NT2/D1 (cell line): Measurements from ENCODE around the gene PRMT7.
"Not testable (repeated sequence)": the region's sequence is repeated elsewhere in the genome, so short reads cannot be mapped to it uniquely, and the experiment has no call there.

Experiments used
- DNase-seq: peaks from one replicate; pipeline ENCODE4 v3.0.0-alpha.2; 2011; ENCODE audit warnings: low read depth, low spot score
- H3K27me3 ChIP-seq: 2 replicates; pipeline ENCODE4 v1.6.0; 2011; ENCODE audit warnings: mild to moderate bottlenecking; ENCODE audit not compliant: insufficient read length, insufficient read depth
- H3K36me3 ChIP-seq: 2 replicates; pipeline ENCODE4 v1.6.1; 2011; ENCODE audit warnings: mild to moderate bottlenecking, low read length, mixed read lengths; ENCODE audit not compliant: insufficient read depth, insufficient read length
- H3K4me1 ChIP-seq: 2 replicates; pipeline ENCODE4 v1.5.1; 2011; ENCODE audit not compliant: insufficient read depth, insufficient read length
- H3K4me3 ChIP-seq: 2 replicates; pipeline ENCODE4 v1.5.1; 2011; ENCODE audit warnings: low read depth; ENCODE audit not compliant: insufficient read length
- H3K9ac ChIP-seq: 2 replicates; pipeline ENCODE4 v1.6.0; 2011; ENCODE audit warnings: low read depth; ENCODE audit not compliant: insufficient read length
- H3K9me3 ChIP-seq: 2 replicates; pipeline ENCODE4 v1.5.1; 2011; ENCODE audit warnings: mild to moderate bottlenecking, low read length; ENCODE audit not compliant: insufficient read depth
- SUZ12 ChIP-seq: IDR thresholded peaks from 2 replicates; pipeline ENCODE4 v1.6.1; 2011; ENCODE audit not compliant: insufficient read length, insufficient read depth; ENCODE audit errors: extremely low read depth
- YY1 ChIP-seq: IDR thresholded peaks from 2 replicates; pipeline ENCODE4 v1.6.1; 2011; ENCODE audit not compliant: insufficient read length, insufficient read depth
- ZNF274 ChIP-seq: IDR thresholded peaks from 2 replicates; pipeline ENCODE4 v1.6.1; 2011; ENCODE audit warnings: mild to moderate bottlenecking, low read depth, low read length

Gene PRMT7

DNA sequence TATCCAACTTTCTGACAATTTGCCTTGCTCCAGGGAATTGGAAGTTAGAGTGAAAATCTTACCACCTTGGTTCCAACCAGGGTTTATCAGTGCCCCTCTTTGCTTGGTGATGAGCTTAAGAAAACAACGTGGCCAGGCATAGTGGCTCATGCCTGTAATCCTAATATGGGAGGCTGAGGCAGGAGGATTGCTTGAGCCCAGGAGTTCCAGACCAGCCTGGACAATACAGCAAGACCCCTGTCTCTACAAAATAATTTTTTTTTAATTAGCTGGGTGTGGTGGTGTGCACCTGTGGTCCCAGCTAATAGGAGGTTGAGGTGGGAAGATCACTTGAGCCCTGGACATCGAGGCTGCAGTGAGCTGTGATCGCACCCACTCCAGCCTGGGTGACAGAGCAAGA lies 25.1 kb upstream of the PRMT7 start:
- Histone ChIP-seq H3K4me3 (no peak overlapping the region), H3K9me3 (no peaks in the 10 kb centered on the region), H3K27me3 (no peaks in the 10 kb centered on the region), H3K4me1 (no peaks in the 10 kb centered on the region), H3K9ac (no peak overlapping the region), H3K36me3 (peaks cover 83% of the 10 kb centered on the region)
- TF ChIP-seq YY1 (no peak), SUZ12 (no peak), ZNF274 (no peak)
- no peak for DNase-seq

DNA sequence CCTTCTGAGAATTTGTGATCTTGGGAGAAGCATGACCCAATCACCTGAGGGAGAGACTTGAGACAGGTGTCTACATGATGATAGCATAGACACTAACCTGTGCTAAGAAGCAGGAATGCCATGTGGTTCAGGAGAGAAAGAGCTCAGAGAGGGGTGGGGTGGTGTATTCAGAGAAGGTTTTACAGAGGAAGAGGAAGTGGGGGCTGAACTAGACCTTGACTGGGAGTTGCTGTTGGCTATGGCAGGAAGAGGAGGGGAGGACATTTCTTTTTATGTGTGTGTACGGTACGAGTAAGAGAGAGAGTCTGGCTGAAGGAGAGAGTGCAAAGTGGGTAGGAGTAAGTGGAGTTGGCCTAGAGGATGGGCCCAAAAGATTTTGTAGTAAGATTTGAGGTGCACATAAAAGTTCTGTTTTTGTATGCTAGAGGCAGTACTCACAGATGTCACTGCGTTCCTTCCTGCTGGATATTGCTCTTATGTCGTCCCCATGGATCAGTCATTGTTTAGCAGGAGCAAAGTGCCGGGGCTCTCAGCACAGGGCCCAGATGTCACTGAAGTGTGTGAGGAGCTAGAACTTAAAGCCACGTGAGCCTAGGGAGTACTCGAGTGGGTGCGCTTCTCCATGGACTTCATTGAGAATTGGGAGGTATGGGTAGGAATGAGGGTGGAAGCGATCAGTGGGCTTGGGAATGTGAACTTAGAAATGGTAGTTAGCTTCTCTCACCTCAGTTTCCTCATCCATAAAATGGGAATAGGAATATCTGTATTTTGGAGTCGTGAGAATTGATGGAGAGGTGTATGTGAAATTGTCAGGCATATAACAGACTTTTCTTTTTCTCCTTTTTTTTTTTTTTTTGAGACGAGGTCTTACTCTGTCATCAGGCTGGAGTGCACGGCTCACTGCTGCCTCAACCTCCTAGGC lies 24.4 kb upstream of the PRMT7 start:
- H3K9ac ChIP-seq, result no peak overlapping the region
- no peak for DNase-seq
- peaks cover 84% of the 10 kb centered on the region for H3K36me3 ChIP-seq
- no peak overlapping the region for H3K4me3 ChIP-seq
- H3K27me3 ChIP-seq, result no peaks in the 10 kb centered on the region
- H3K4me1 ChIP-seq, result no peaks in the 10 kb centered on the region
- no peaks in the 10 kb centered on the region for H3K9me3 ChIP-seq
- no peak for TF ChIP-seq SUZ12

DNA sequence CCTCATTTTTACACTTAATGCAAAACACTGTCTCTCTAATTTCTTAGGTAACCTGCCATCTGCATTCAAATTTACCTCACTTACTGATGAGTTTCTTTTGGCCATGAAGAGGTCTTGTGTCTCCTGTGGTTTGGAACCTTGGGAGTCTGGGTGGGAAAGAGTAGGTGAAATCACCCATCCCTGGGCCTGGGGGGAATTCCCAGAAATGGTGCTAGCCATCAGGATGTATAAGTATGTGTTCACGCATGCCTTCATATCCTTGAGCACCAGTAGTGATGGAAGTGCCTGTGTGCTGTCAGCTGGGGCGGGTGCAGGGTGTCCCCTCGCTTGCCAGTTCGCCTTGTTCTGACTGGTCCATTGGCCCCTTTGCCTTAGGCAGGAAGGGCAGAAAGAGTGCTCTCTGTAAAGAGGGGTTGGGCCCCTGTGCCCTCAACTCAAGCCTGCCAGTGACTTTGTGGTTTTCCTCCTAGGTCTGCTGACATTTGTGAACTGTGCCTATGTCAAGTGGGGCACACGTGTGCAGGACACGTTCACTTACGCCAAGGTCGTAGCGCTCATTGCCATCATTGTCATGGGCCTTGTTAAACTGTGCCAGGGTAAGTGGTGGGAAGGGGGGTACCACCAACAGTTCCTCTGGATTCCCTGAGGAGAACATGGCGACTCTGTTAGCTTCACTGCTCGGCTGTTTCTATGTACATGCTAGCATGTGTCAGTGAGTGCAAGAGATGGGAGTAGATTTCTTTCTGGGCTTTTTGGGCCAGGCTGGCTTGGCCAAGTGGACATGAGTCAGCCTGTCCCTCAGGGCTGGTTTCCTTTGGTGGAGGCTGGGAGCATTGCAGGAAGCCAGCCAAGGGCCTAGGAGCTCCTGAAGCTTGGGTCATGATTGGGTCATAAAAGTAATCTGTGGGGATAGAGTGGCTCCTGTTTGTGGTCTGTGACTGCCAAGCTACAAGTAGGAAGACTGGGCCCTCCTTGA lies 23.3 kb upstream of the PRMT7 start:
- H3K4me3 ChIP-seq, result no peak overlapping the region
- no peak for TF ChIP-seq ZNF274
- TF ChIP-seq YY1, result no peak
- TF ChIP-seq SUZ12, result no peak
- no peaks in the 10 kb centered on the region for H3K9me3 ChIP-seq
- H3K36me3 ChIP-seq, result peaks cover 84% of the 10 kb centered on the region
- no peaks in the 10 kb centered on the region for H3K27me3 ChIP-seq
- no peak overlapping the region for H3K9ac ChIP-seq
- no peaks in the 10 kb centered on the region for H3K4me1 ChIP-seq
- DNase-seq, result no peak

DNA sequence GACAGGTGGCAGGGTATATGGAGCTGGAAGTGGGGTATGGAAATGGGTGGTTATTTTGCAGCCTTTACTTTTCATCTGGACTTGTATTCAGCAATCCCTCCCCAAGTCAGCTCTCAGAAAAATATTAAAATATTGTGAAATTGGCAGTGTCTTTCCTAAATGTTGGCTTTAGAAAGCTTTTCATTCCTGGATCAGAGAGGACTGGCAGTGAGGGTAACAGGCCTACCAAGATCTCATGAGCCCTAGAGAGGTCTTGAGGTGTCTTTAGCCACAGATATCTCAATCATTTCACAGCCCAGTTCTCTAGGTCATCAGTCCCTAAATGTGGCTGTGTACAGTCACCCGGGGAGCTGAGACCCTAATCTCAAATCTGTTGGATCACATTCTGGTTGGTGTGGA lies 22.6 kb upstream of the PRMT7 start:
- no peaks in the 10 kb centered on the region for H3K9me3 ChIP-seq
- TF ChIP-seq YY1 (no peak), ZNF274 (no peak), SUZ12 (no peak)
- H3K27me3 ChIP-seq, result no peaks in the 10 kb centered on the region
- H3K9ac ChIP-seq, result no peak overlapping the region
- no peak for DNase-seq
- H3K4me1 ChIP-seq, result no peaks in the 10 kb centered on the region
- peaks cover 82% of the 10 kb centered on the region for H3K36me3 ChIP-seq
- no peak overlapping the region for H3K4me3 ChIP-seq

DNA sequence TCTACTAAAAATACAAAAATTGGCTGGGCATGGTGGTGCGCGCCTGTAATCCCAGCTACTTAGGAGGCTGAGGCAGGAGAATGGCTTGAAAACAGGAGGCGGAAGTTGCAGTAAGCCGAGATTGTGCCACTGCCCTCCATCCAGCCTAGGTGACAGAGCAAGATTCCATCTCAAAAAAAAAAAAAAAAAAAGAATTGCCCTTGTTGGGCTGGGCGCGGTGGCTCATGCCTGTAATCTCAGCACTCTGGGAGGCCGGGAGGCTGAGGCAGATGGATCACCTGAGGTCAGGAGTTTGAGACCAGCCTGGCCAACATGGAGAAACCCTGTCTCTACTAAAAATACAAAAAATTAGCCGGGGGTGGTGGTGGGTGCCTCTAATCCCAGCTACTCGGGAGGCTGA lies 22.0 kb upstream of the PRMT7 start:
- H3K27me3 ChIP-seq, H3K4me3 ChIP-seq, H3K9ac ChIP-seq, DNase-seq, H3K4me1 ChIP-seq, H3K9me3 ChIP-seq: not testable (repeated sequence)
- H3K36me3 ChIP-seq, result peaks cover 82% of the 10 kb centered on the region

DNA sequence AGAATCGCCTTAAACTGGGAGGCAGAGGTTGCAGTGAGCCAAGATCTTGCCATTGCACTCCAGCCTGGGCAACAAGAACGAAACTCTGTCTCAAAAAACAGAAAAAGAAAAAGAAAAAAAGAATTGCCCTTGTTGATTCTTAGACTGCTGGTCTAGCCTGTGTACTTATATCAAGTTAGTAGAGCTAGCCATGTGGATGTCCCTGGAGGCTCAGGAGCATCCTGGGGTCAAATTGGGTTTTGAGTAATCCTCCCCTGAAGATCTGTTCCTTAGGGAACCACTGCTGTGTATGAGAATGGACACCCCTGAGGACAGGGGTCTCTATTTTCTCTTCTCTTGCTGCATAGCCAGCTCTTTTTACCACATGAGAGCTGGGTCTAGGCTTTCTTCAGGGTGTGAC lies 21.6 kb upstream of the PRMT7 start:
- no peak overlapping the region for H3K4me3 ChIP-seq
- peaks cover 82% of the 10 kb centered on the region for H3K36me3 ChIP-seq
- TF ChIP-seq YY1 (no peak), ZNF274 (no peak), SUZ12 (no peak)
- H3K27me3 ChIP-seq, result no peaks in the 10 kb centered on the region
- no peaks in the 10 kb centered on the region for H3K9me3 ChIP-seq
- no peak for DNase-seq
- H3K9ac ChIP-seq, result no peak overlapping the region
- H3K4me1 ChIP-seq, result no peaks in the 10 kb centered on the region

DNA sequence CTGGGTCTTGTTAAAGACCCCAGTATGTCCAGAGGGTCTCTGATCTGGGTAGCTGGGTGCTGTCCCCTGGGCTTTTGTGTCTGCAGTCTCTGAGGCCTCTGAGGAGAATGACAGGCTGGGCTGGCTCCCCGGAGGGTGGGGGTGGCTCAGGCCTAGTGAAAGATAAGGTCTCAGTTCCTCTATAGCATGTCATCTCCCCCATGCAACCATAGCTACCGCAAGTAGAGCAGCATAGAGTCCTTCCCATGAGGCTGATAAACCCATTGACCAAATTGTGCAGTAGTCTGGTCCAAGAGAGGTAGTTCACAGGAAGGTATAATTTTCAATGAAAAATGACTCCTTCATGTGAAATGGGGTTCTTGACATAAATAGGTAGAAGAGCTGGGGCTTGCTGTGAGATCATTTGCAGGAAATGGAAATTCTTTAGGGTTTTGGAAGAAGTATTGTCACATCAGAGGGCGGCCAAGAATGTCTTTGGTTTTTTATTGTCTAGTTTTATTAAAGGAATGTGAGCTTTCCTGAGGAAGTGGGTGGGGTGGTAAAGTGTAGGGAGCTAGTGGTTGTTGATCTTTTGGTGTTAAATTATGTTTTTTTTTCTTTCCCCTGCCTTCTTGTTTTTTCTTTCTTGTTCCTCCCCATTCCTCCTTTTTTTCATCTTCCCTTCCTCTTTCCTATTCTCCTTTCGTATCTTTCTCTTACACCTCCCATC lies 21.0 kb upstream of the PRMT7 start:
- H3K9ac ChIP-seq, result no peak overlapping the region

More for the DNA sequence above, 21.0 kb upstream of the PRMT7 start:
- peaks cover 84% of the 10 kb centered on the region for H3K36me3 ChIP-seq
- TF ChIP-seq SUZ12 (no peak), ZNF274 (no peak), YY1 (no peak)
- no peak overlapping the region for H3K4me3 ChIP-seq
- H3K4me1 ChIP-seq, result no peaks in the 10 kb centered on the region
- no peaks in the 10 kb centered on the region for H3K9me3 ChIP-seq
- H3K27me3 ChIP-seq, result no peaks in the 10 kb centered on the region
- no peak for DNase-seq
